Measurements from ENCODE around the gene MAPRE2. TPM values are rescaled to one million over a fixed set of nuclear protein-coding genes. Genes with fewer than 3 reads are reported as not detected.

The MAPRE2 gene
- total and polyA plus RNA-seq, 4 donors, result 12.5 to 57.8 (median 19.8) TPM

- Histone ChIP-seq H3K36me3 (ENCODE audit: control insufficient read depth in 4 of 4, insufficient read depth in 4 of 4, low read length in 4 of 4) (no peaks in the 10 kb centered on the region), H3K9ac (ENCODE audit: insufficient read depth in 1 of 2, low read length in 2 of 2) (no peak overlapping the region), H3K4me1 (ENCODE audit: control insufficient read depth in 5 of 5, insufficient read depth in 5 of 5, low read length in 5 of 5) (peaks cover 0 to 6% (median 0%) of the 10 kb centered on the region in 5 donors), H3K27ac (ENCODE audit: low read depth in 1 of 2, low read length in 1 of 2) (no peak overlapping the region), H3K27me3 (ENCODE audit: control insufficient read depth in 3 of 3, insufficient read depth in 3 of 3, low read length in 2 of 3) (no peaks in the 10 kb centered on the region), H3K4me3 (no peak overlapping the region), H3K9me3 (ENCODE audit: control insufficient read depth in 4 of 4, insufficient read depth in 3 of 4, low read length in 3 of 4) (no peaks in the 10 kb centered on the region)
- DNase-seq, result no peak
- TF ChIP-seq CTCF (IDR thresholded peaks at IDR 0.05; ENCODE audit: control extremely low read depth, extremely low read depth), result no peak
- WGBS, 2 donors, result 80 to 92% methylated on average over 2 of the region's 2 CpGs
- ATAC-seq (ENCODE audit: insufficient read depth, low FRiP score), result no peak
These were observed 21.3 kb upstream of the MAPRE2 start for GRCh38 chr18:35019933-35020332.

GRCh38 chr18:35022426-35023001, 18.7 kb upstream of the MAPRE2 start:
- Histone ChIP-seq H3K4me3 (no peak overlapping the region), H3K36me3 (ENCODE audit: control insufficient read depth in 4 of 4, insufficient read depth in 4 of 4, low read length in 4 of 4) (no peaks in the 10 kb centered on the region), H3K4me1 (ENCODE audit: control insufficient read depth in 5 of 5, insufficient read depth in 5 of 5, low read length in 5 of 5) (peaks cover 2 to 26% (median 17%) of the 10 kb centered on the region in 5 donors), H3K9ac (ENCODE audit: insufficient read depth in 1 of 2, low read length in 2 of 2) (no peak overlapping the region), H3K9me3 (ENCODE audit: control insufficient read depth in 4 of 4, insufficient read depth in 3 of 4, low read length in 3 of 4) (no peaks in the 10 kb centered on the region), H3K27me3 (ENCODE audit: control insufficient read depth in 3 of 3, insufficient read depth in 3 of 3, low read length in 2 of 3) (no peaks in the 10 kb centered on the region), H3K27ac (ENCODE audit: low read depth in 1 of 2, low read length in 1 of 2) (no peak overlapping the region)
- no peak for TF ChIP-seq CTCF (IDR thresholded peaks at IDR 0.05; ENCODE audit: control extremely low read depth, extremely low read depth)
- DNase-seq (no peak), ATAC-seq (ENCODE audit: insufficient read depth, low FRiP score) (no peak)
- WGBS, 2 donors, result 82 to 86% methylated on average over 1 of the region's 1 CpG

- Histone ChIP-seq H3K4me1 (ENCODE audit: control insufficient read depth in 5 of 5, insufficient read depth in 5 of 5, low read length in 5 of 5) (peaks cover 2 to 26% (median 17%) of the 10 kb centered on the region in 5 donors), H3K27ac (ENCODE audit: low read depth in 1 of 2, low read length in 1 of 2) (no peak overlapping the region), H3K9me3 (ENCODE audit: control insufficient read depth in 4 of 4, insufficient read depth in 3 of 4, low read length in 3 of 4) (no peaks in the 10 kb centered on the region), H3K27me3 (ENCODE audit: control insufficient read depth in 3 of 3, insufficient read depth in 3 of 3, low read length in 2 of 3) (no peaks in the 10 kb centered on the region), H3K36me3 (ENCODE audit: control insufficient read depth in 4 of 4, insufficient read depth in 4 of 4, low read length in 4 of 4) (no peaks in the 10 kb centered on the region), H3K9ac (ENCODE audit: insufficient read depth in 1 of 2, low read length in 2 of 2) (no peak overlapping the region), H3K4me3 (no peak overlapping the region)
- 75 to 92% methylated on average over 3 of the region's 3 CpGs for WGBS, 2 donors
- no peak for DNase-seq
- no peak for ATAC-seq (ENCODE audit: insufficient read depth, low FRiP score)
- TF ChIP-seq CTCF (IDR thresholded peaks at IDR 0.05; ENCODE audit: control extremely low read depth, extremely low read depth), result no peak
These were observed 17.0 kb upstream of the MAPRE2 start for GRCh38 chr18:35024196-35024595.

GRCh38 chr18:35024965-35025364, 16.2 kb upstream of the MAPRE2 start:
- no peaks in the 10 kb centered on the region for H3K9me3 ChIP-seq (ENCODE audit: control insufficient read depth in 4 of 4, insufficient read depth in 3 of 4, low read length in 3 of 4)
- no peaks in the 10 kb centered on the region for H3K36me3 ChIP-seq (ENCODE audit: control insufficient read depth in 4 of 4, insufficient read depth in 4 of 4, low read length in 4 of 4)
- ATAC-seq (ENCODE audit: insufficient read depth, low FRiP score), result peak; percentile 75
- TF ChIP-seq CTCF (IDR thresholded peaks at IDR 0.05; ENCODE audit: control extremely low read depth, extremely low read depth), result no peak
- WGBS, 2 donors, result 33 to 65% methylated on average over 1 of the region's 1 CpG
- peak; percentile 93 to 99 (median 99) for DNase-seq
- H3K9ac ChIP-seq (ENCODE audit: insufficient read depth in 1 of 2, low read length in 2 of 2), result no peak overlapping the region
- no peak overlapping the region for H3K27ac ChIP-seq (ENCODE audit: low read depth in 1 of 2, low read length in 1 of 2)
- H3K4me1 ChIP-seq (ENCODE audit: control insufficient read depth in 5 of 5, insufficient read depth in 5 of 5, low read length in 5 of 5), result peaks cover 2 to 30% (median 17%) of the 10 kb centered on the region in 5 donors
- H3K4me3 ChIP-seq, result no peak overlapping the region
- no peaks in the 10 kb centered on the region for H3K27me3 ChIP-seq (ENCODE audit: control insufficient read depth in 3 of 3, insufficient read depth in 3 of 3, low read length in 2 of 3)
